HL-60 (cell line): Measurements from ENCODE around the gene CLK4.

Experiments used
- CTCF ChIP-seq: IDR thresholded peaks from one replicate; pipeline ENCODE4 v1.5.1; 2011; ENCODE audit warnings: low read length, control low read depth, inconsistent platforms; ENCODE audit not compliant: insufficient read depth
- POLR2AphosphoS5 ChIP-seq: IDR thresholded peaks from 2 replicates; pipeline ENCODE4 v1.6.1; 2012; ENCODE audit warnings: low read depth
- REST ChIP-seq: IDR thresholded peaks from 2 replicates; pipeline ENCODE4 v1.6.1; 2012; ENCODE audit warnings: low read depth; ENCODE audit not compliant: insufficient replicate concordance

GRCh38 chr5:178602752-178603151, 24.1 kb downstream of the CLK4 start:
- TF ChIP-seq CTCF: no peak
- no peak for TF ChIP-seq POLR2AphosphoS5
- no peak for TF ChIP-seq REST
